ENCODE data around the gene SPEF2.

Gene SPEF2

GRCh38 chr5:35857606-35858205, 240.0 kb downstream of the SPEF2 start:
- no peak for DNase-seq

GRCh38 chr5:35859101-35859661, 241.5 kb downstream of the SPEF2 start:
- DNase-seq: no peak

- DNase-seq: no peak
Observed at GRCh38 chr5:35860686-35861085, 243.0 kb downstream of the SPEF2 start.

GRCh38 chr5:35861718-35862117, 244.1 kb downstream of the SPEF2 start:
- DNase-seq: no peak

- DNase-seq: no peak
Observed at GRCh38 chr5:35862126-35862525, 244.5 kb downstream of the SPEF2 start.

- DNase-seq: no peak
Observed at GRCh38 chr5:35863159-35863558, 245.5 kb downstream of the SPEF2 start.
